ENCODE results near the gene TIMM23B. TPM values are rescaled to one million over a fixed set of nuclear protein-coding genes. Genes with fewer than 3 reads are reported as not detected.
"Not testable (repeated sequence)": the region's sequence is repeated elsewhere in the genome, so short reads cannot be mapped to it uniquely, and the experiment has no call there.

TIMM23B gene, protein sequence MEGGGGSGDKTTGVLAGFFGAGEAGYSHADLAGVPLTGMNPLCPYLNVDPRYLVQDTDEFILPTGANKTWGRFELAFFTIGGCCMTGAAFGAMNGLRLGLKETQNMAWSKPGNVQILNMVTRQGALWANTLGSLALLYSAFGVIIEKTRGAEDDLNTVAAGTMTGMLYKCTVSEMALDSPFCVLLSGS
- 12.6 and 19.5 TPM in 2 replicates for total RNA-seq (2014; rRNA removed; shearing (Covaris generic))

DNA sequence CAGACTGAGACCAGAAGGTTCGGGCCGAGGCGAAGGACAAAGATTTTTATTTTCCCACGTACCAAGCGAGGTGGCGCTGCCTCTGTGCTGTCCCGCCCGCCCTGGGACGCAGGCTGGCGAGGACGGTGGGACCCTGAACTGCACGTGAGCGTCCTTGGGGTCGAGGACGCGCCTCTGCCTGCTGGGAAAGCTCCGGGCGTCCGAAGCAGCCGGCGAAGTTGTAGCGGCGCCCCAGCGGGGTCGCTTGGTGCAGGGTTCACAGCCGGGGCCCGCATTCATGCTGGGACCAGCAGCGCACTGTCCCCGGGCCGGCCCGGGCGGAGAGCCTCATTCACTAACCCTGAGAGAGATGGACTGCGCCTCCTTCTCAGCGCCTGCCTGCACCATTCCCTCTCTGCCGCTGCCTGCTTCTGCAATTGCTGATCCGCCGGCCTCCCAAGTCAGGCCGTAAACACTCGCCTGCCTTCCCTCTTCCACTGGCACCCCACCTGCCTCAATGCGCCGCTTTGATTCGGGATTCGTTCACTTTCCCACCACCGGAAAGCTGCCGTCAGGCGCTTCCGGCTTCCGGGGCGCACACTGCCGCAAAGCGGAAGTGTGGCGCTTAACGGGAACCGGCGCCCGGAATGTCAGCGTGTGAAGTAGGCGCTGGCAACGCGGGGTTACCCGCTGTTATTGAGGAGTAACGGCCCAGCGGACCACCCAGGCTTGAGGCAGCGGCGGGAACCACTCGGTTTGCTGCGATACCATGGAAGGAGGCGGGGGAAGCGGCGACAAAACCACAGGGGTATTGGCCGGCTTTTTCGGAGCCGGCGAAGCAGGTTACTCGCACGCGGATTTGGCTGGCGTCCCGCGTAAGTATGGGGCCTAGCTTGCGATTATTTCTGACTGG lies at the start of gene TIMM23B, which contains the start of gene PARG:
TIMM23B (plus strand) TSS at position 607 of the 892 bp plus-strand sequence; CDS start at position 749, 142 bp downstream.
PARG (minus strand) TSS at position 581 of the 892 bp plus-strand sequence; CDS start at position 279, 302 bp downstream.
- DNase-seq (ENCODE audit: low spot score) = peak; percentile 88

GRCh38 chr10:49899999-49900398 lies 41.9 kb upstream of the TIMM23B start:
- DNase-seq (ENCODE audit: low spot score) = not testable (repeated sequence)

- not testable (repeated sequence) for DNase-seq (ENCODE audit: low spot score)
These were observed 41.4 kb upstream of the TIMM23B start for GRCh38 chr10:49900406-49900805.

GRCh38 chr10:49903829-49904228 lies 38.0 kb upstream of the TIMM23B start:
- DNase-seq (ENCODE audit: low spot score) = not testable (repeated sequence)

GRCh38 chr10:49908290-49909080 lies 33.4 kb upstream of the TIMM23B start:
- DNase-seq (ENCODE audit: low spot score) = not testable (repeated sequence)

DNA sequence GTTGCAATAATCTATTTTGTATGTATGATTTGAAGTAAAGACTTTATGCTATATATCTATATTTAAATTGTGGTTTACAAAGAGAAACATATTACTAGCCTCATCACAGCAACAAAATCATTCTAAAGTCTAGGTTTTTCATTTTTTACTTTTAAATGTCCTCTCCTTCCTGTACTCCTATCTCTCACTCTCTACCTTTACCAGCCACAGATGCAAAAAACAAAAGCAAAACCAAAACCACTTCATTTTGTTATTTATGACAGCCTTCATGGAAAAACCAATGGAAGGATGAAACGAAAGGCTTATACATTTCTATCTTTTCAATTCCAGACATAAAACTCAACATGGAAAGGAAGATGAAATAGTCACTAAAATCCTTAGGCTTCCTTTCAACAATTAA lies 31.6 kb upstream of the TIMM23B start:
- DNase-seq (ENCODE audit: low spot score) = not testable (repeated sequence)

DNA sequence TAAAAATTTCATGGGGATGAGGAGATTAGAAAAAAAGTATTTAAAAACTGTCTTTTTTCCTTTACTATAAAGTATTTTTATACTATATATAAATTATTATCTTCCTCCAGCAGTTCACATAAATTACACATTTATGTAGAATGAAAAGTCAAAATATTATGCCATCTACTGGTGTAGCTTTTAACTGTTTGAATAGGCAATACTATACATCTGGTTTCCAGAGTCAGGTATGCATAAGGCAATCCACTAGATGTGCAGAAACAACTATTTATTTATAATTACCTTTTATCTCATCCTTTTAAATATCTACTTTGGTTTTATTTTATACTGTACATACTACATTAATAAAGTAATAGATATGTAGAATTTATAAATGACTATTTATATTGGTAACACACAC lies 25.4 kb upstream of the TIMM23B start:
- not testable (repeated sequence) for DNase-seq (ENCODE audit: low spot score)

- not testable (repeated sequence) for DNase-seq (ENCODE audit: low spot score)
These were observed 23.9 kb upstream of the TIMM23B start for GRCh38 chr10:49917927-49918326.

GRCh38 chr10:49922041-49922440 lies 19.8 kb upstream of the TIMM23B start:
- DNase-seq (ENCODE audit: low spot score) = not testable (repeated sequence)

- not testable (repeated sequence) for DNase-seq (ENCODE audit: low spot score)
These were observed 18.3 kb upstream of the TIMM23B start for GRCh38 chr10:49923572-49923971.

GRCh38 chr10:49931276-49931675 lies 10.6 kb upstream of the TIMM23B start:
- DNase-seq (ENCODE audit: low spot score) = not testable (repeated sequence)

- DNase-seq (ENCODE audit: low spot score) = not testable (repeated sequence)
These were observed 9.7 kb upstream of the TIMM23B start for GRCh38 chr10:49931959-49932728.

DNA sequence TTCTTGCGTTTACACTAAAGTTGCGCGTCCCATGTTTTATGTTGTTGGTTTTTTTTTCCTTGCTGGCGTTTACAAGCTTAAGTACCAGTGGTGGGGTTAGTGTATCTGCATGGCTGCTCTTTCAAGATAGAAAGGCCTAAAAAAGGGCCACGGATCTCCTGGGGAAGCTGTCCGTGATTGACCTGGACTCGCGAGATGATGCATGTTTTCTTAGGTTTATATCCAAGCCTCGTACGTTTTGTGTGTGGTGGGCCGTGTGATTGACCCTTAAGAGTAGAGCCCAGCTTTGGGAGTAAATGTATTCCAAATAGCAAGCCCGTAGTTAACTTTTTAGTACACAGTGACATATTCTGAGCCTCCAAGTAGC lies 469 bp downstream of the TIMM23B start:
- DNase-seq (ENCODE audit: low spot score) = peak; percentile 9

DNA sequence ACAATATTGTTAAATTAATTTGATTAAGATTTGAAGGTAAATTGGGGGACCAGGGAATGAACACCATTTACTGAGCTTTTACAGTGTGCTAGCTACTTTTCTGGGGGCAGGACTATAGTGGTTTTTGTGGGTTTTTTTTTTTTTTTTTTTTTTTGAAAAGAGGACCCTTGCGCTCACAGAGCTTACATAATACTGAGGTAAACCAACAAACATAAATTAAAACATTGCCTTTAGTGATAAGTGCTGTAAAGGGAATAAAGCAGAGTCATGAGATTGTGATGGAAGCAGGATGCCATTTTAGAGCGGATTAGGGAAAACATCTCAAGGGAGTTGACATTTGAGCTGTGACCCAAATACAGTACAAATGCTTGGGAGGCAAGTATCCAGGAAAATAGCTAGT lies 1.8 kb downstream of the TIMM23B start:
- DNase-seq (ENCODE audit: low spot score) = not testable (repeated sequence)

- DNase-seq (ENCODE audit: low spot score) = not testable (repeated sequence)
These were observed 6.3 kb downstream of the TIMM23B start for GRCh38 chr10:49948142-49948541.

- not testable (repeated sequence) for DNase-seq (ENCODE audit: low spot score)
These were observed 6.9 kb downstream of the TIMM23B start for GRCh38 chr10:49948737-49949136.

- not testable (repeated sequence) for DNase-seq (ENCODE audit: low spot score)
These were observed 10.2 kb downstream of the TIMM23B start for GRCh38 chr10:49952006-49952405.

DNA sequence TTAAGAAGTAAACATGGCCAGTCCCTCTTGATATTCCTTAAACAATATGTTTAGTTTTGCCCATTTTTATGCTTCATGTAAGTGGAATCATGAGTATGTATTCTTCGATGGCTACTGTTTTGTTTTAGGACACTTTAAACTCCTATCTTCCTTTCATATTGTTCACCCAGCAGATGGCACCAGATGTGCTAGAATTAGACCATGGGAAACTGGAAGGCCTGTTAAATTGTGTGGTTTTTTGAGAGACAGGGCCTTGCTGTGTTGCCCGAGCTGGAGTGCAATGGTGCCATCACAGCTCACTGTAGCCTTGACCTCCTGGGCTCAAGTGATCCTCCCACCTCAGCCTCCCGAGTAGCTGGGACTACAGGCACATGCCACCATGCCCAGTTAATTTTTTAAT lies 11.3 kb downstream of the TIMM23B start:
- not testable (repeated sequence) for DNase-seq (ENCODE audit: low spot score)

- not testable (repeated sequence) for DNase-seq (ENCODE audit: low spot score)
These were observed 28.5 kb downstream of the TIMM23B start for GRCh38 chr10:49970331-49970857.

DNA sequence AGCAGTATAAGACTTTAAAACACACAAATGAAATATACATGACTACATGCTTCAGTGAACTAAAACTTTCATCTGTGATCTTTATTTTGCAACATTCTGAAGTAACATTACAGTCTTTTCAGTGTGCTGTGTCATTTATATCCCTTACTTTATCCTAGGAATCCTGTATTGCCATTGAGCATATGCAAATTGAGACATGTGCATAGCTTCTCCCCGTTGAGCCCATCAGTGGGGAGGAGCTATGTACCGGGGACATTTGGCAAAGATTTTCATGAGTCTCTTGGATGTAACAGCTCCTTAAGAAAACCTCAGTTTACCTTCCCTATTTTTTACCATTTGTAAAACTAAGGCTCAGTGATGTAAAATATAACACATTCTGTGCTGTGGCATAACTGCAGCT lies 29.6 kb downstream of the TIMM23B start:
- DNase-seq (ENCODE audit: low spot score) = not testable (repeated sequence)

- DNase-seq (ENCODE audit: low spot score) = not testable (repeated sequence)
These were observed 30.2 kb downstream of the TIMM23B start for GRCh38 chr10:49972094-49972493.
